GM12878 (cell line): ENCODE data around the gene ZNF780B. TPM values are rescaled to one million over a fixed set of nuclear protein-coding genes. Genes with fewer than 3 reads are reported as not detected.
A peak's percentile ranks its signal among the peaks of the same experiment; 100 is the strongest.

Source experiments
- ATAC-seq: fragments of 200-7000 bp; cut with Tn5 transposase; 3 replicates; pipeline ENCODE4 v1.9.1; 2020; ENCODE audit warnings: mild to moderate bottlenecking, moderate library complexity
- BruUV-seq: library from RNA; stranded (reverse); fragments of 400-500 nt; replicated peaks from 2 replicates; lab custom pipeline; 2021; lab: Mats Ljungman, UMichigan
- CTCF ChIA-PET: fragments of 300-600 bp; sonication (Branson Sonifier 250); formaldehyde crosslinking; extraction: SDS; loops from one replicate; lab custom pipeline; 2021; ENCODE audit warnings: inconsistent platforms; lab: Yijun Ruan, JAX
- POLR2A ChIA-PET: fragments of 350-600 bp; formaldehyde crosslinking; extraction: SDS; loops from one replicate; lab custom pipeline; 2021; ENCODE audit warnings: inconsistent platforms; lab: Charles Lee
- RAD21 ChIA-PET: fragments of 300-600 bp; sonication (Branson Sonifier 250); formaldehyde crosslinking; loops from one replicate; lab custom pipeline; 2023; ENCODE audit warnings: antibody characterized with exemption; ENCODE audit not compliant: unreplicated experiment; lab: Charles Lee
- SMC1A ChIA-PET: fragments of 300-600 bp; sonication (Branson Sonifier 250); formaldehyde crosslinking; loops from one replicate; lab custom pipeline; 2023; ENCODE audit not compliant: unreplicated experiment, uncharacterized antibody; lab: Charles Lee
- DNase-seq: peaks from one replicate; pipeline ENCODE4 v3.0.0-alpha.2; 2011; ENCODE audit warnings: low read depth, low spot score
- FAIRE-seq: peaks from 3 replicates; lab custom pipeline; 2011; peaks lifted over from hg19 to GRCh38; lab: Jason Lieb, UNC
- H2AFZ ChIP-seq: 2 replicates; pipeline ENCODE4 v1.6.0; 2011; ENCODE audit warnings: low read depth, low read length, control low read depth; ENCODE audit not compliant: control insufficient read depth
- H3K27ac ChIP-seq: 2 replicates; pipeline ENCODE4 v1.5.1; 2011; ENCODE audit warnings: control low read depth; ENCODE audit not compliant: control insufficient read depth, insufficient read depth
- H3K27me3 ChIP-seq, 2 experiments: replicated peaks in 1 of 2; 2 replicates each; pipeline versions ENCODE4 v1.6.0 to v1.6.1; 2011; ENCODE audit warnings: low read length in 1 of 2; ENCODE audit not compliant: control insufficient read depth in 2 of 2, insufficient read depth in 2 of 2
- H3K36me3 ChIP-seq, 2 experiments: 2 replicates each; pipeline ENCODE4 v1.5.1; 2011; ENCODE audit warnings: low read length in 1 of 2; ENCODE audit not compliant: control insufficient read depth in 2 of 2, insufficient read depth in 2 of 2
- H3K4me1 ChIP-seq: 2 replicates; pipeline ENCODE4 v1.6.1; 2011; ENCODE audit warnings: mild to moderate bottlenecking, low read length, moderate library complexity, mixed read lengths; ENCODE audit not compliant: control insufficient read depth, insufficient read depth
- H3K4me2 ChIP-seq: 2 replicates; pipeline ENCODE4 v1.6.0; 2011; ENCODE audit warnings: control low read depth; ENCODE audit not compliant: control insufficient read depth, insufficient read depth
- H3K4me3 ChIP-seq: fragments of 200-600 bp; sonication (generic); 2 replicates; pipeline ENCODE4 v1.5.1; 2016
- H3K79me2 ChIP-seq: 2 replicates; pipeline ENCODE4 v1.6.0; 2011; ENCODE audit warnings: low read length; ENCODE audit not compliant: control insufficient read depth, insufficient read depth
- H3K9ac ChIP-seq: 2 replicates; pipeline ENCODE4 v1.8.0; 2011; ENCODE audit warnings: low read length, control low read depth, mixed read lengths; ENCODE audit not compliant: control insufficient read depth, insufficient read depth
- H3K9me3 ChIP-seq: replicated peaks from 3 replicates; pipeline ENCODE4 v1.5.1; 2011; ENCODE audit warnings: mild to moderate bottlenecking, low read length; ENCODE audit not compliant: control insufficient read depth, insufficient read depth
- H4K20me1 ChIP-seq: 2 replicates; pipeline ENCODE4 v1.6.0; 2011; ENCODE audit not compliant: control insufficient read depth, insufficient read depth
- ATF7 ChIP-seq: fragments of 450-650 bp; IDR thresholded peaks from 2 replicates; pipeline ENCODE4 v1.6.1; 2016; ENCODE audit warnings: low read depth, mild to moderate bottlenecking
- BRCA1 ChIP-seq: IDR thresholded peaks from 2 replicates; pipeline ENCODE4 v1.6.1; 2011; ENCODE audit warnings: low read depth, low read length, improper control_type of control experiment
- CEBPB ChIP-seq, 2 experiments: fragments of 150-350 bp in 1 of 2; IDR thresholded peaks; 2 replicates each; pipeline ENCODE4 v1.6.1; 2012 to 2014; ENCODE audit warnings: low read depth in 2 of 2, low read length in 2 of 2, borderline replicate concordance in 1 of 2, inconsistent platforms in 1 of 2
- CHD2 ChIP-seq: IDR thresholded peaks from 2 replicates; pipeline ENCODE4 v1.6.1; 2011; ENCODE audit warnings: low read depth, low read length, improper control_type of control experiment, borderline replicate concordance
- KDM1A ChIP-seq: fragments of 200-600 bp; sonication (generic); IDR thresholded peaks from 2 replicates; pipeline ENCODE4 v1.6.1; 2016; ENCODE audit warnings: borderline replicate concordance
- MTA3 ChIP-seq: IDR thresholded peaks from 2 replicates; pipeline ENCODE4 v1.6.1; 2012; ENCODE audit warnings: low read length, inconsistent platforms, borderline replicate concordance
- POLR2AphosphoS5 ChIP-seq: IDR thresholded peaks from 2 replicates; pipeline ENCODE4 v1.6.1; 2011; ENCODE audit warnings: mild to moderate bottlenecking, low read length, inconsistent platforms
- RCOR1 ChIP-seq: conservative IDR thresholded peaks from 2 replicates; pipeline ENCODE4 v1.6.1; 2012; ENCODE audit warnings: low read depth, low read length, improper control_type of control experiment
- RFX5 ChIP-seq: IDR thresholded peaks from 2 replicates; pipeline ENCODE4 v1.6.1; 2011; ENCODE audit warnings: low read depth, low read length, improper control_type of control experiment
- SRF ChIP-seq, 2 experiments: IDR thresholded peaks; 2 replicates each; pipeline ENCODE4 v1.6.1; 2011; ENCODE audit warnings: low read depth in 2 of 2, low read length in 2 of 2, mild to moderate bottlenecking in 1 of 2, moderate library complexity in 1 of 2
- ZNF384 ChIP-seq: IDR thresholded peaks from 2 replicates; pipeline ENCODE4 v1.6.1; 2012; ENCODE audit warnings: low read depth, mild to moderate bottlenecking, low read length, improper control_type of control experiment, borderline replicate concordance
- WGBS: methylation state at CpG from one replicate; pipeline ENCODE4 v1.1.6; 2016; ENCODE audit warnings: low lambda C conversion rate; ENCODE audit not compliant: insufficient replicate concordance, insufficient coverage; ENCODE audit errors: missing lambda C conversion rate; 5-methylcytosine and 5-hydroxymethylcytosine counted together
- in situ Hi-C: fragments of 300-500 bp; cut with MboI; formaldehyde crosslinking; loops from 9 replicates; pipeline ENCODE4 v1.14.3; 2018; ENCODE audit warnings: mixed read lengths
- intact Hi-C: fragments of 100-400 bp; cut with micrococcal nuclease; formaldehyde crosslinking; loops from one replicate; pipeline ENCODE4 v1.14.2; 2022; ENCODE audit not compliant: unreplicated experiment
- polyA plus RNA-seq, 11 experiments: library from polyadenylated mRNA; depleted of rRNA in 4 of 11; unstranded in 6 of 11; stranded (reverse) in 5 of 11; fragments of >200 nt; fragmentation: Nextera tagmentation in 4 of 11; fragmentation: Illumina TruSeq in 1 of 11; extraction: Ambion mirVana in 4 of 11; extraction: Trizol in 1 of 11; gene quantifications; 1 replicate in 1 of 11; 2 replicates in 10 of 11; pipeline versions ENCODE4 v1.2.1 to v1.2.3, GENCODE V29; 2011 to 2016; ENCODE audit warnings: inconsistent platforms in 2 of 11, missing spikeins in 2 of 11, low read depth in 1 of 11
- total RNA-seq, 4 experiments: library from RNA; depleted of rRNA in 3 of 4; stranded (reverse); fragments of >200 nt in 3 of 4; fragmentation: Illumina TruSeq in 1 of 4; extraction: Trizol in 1 of 4; gene quantifications; 2 replicates each; pipeline versions ENCODE4 v1.2.1 to v1.2.3, GENCODE V29; 2013 to 2021
- TF ChIP-seq, protein P1 (sequence below): IDR thresholded peaks from 2 replicates; pipeline ENCODE4 v1.6.1; 2011; ENCODE audit warnings: low read depth, mild to moderate bottlenecking, low read length, moderate library complexity, borderline replicate concordance; ENCODE audit errors: extremely low read depth
- TF ChIP-seq, protein P2 (sequence below): fragments of 450-650 bp; IDR thresholded peaks from 2 replicates; pipeline ENCODE4 v1.6.1; 2017; ENCODE audit warnings: mild to moderate bottlenecking, moderate library complexity
- TF ChIP-seq, protein P3 (sequence below): IDR thresholded peaks from 2 replicates; pipeline ENCODE4 v1.6.1; 2011; ENCODE audit warnings: borderline replicate concordance, low read depth, mild to moderate bottlenecking, moderate library complexity, mixed read lengths, low read length; ENCODE audit not compliant: insufficient read depth; ENCODE audit errors: extremely low read length
- TF ChIP-seq, protein P4 (sequence below): IDR thresholded peaks from 2 replicates; pipeline ENCODE4 v1.6.1; 2012; ENCODE audit warnings: low read depth, low read length, improper control_type of control experiment

ZNF780B gene
- total and polyA plus RNA-seq, 10 of the 15 experiments (the other 5 are each of a cell fraction or from before 2014, with no cell fraction given), result 7.3 to 24.0 (median 12.3) TPM

DNA sequence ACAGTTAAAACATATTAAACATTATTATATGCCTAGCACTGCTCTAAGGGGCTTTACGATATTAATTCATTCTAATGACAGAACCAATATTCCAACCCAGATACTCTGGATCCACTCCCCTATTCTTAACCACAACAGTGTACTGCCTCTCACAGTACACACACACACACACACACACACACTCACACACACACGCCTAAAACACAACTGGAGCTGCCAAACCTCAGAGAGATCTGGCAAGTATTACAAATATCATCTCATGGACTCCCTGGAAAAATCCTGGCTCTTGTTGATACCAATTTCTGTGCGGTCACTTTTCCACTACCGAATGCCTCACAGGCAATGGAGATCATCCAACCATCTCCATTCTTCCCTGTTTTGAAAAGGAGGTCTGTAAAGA lies 33.4 kb upstream of the ZNF780B start:
- Histone ChIP-seq H3K4me2 (peak overlapping the region; percentile 94), H4K20me1 (no peaks in the 10 kb centered on the region), H3K79me2 (peaks cover 28% of the 10 kb centered on the region), H3K27me3 (no peaks in the 10 kb centered on the region), H3K9me3 (no peaks in the 10 kb centered on the region), H3K4me3 (peak overlapping the region; percentile 95), H3K9ac (no peak overlapping the region), H2AFZ (no peak overlapping the region; the same call in 1 of the 2 replicates), H3K27ac (peak overlapping the region; percentile 77; the same call in 1 of the 2 replicates), H3K4me1 (no peaks in the 10 kb centered on the region; the same call in 1 of the 2 replicates), H3K36me3 (no peaks in the 10 kb centered on the region; a peak in 1 of 4 replicates)
- ChIA-PET CTCF (interaction anchor here (1.9 kb wide), 1 partner anchor 9 kb away, joined by 8 read pairs; no protein-coding TSS in a partner anchor), RAD21 (interaction anchor here (0.6 to 2.4 kb wide), 4 partner anchors 101 to 534 kb away, joined by 3 to 13 read pairs (median 4); partner anchors contain the start of gene PSMC4), SMC1A (interaction anchor here (1.1 to 2.6 kb wide), 4 partner anchors 33 to 148 kb away, joined by 3 to 7 read pairs (median 4); partner anchors contain the start of genes PSMC4 and ZNF780B), POLR2A (interaction anchor here (0.6 to 0.8 kb wide), 2 partner anchors 86 to 1221 kb away, joined by 3 to 6 read pairs; no protein-coding TSS in a partner anchor)
- DNase-seq, result no peak
- ATAC-seq, result no peak
- intact Hi-C loops (no loop called here), in situ Hi-C loops (no loop called here)
- no peak for FAIRE-seq
- 95% methylated on average over 4 of the region's 4 CpGs for WGBS
- BruUV-seq, result no TSS peak
- TF ChIP-seq CHD2, result no peak
- TF ChIP-seq, protein P1, sequence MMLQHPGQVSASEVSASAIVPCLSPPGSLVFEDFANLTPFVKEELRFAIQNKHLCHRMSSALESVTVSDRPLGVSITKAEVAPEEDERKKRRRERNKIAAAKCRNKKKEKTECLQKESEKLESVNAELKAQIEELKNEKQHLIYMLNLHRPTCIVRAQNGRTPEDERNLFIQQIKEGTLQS, result no peak
- TF ChIP-seq RFX5, result no peak
- no peak for TF ChIP-seq POLR2AphosphoS5
- TF ChIP-seq, protein P2, sequence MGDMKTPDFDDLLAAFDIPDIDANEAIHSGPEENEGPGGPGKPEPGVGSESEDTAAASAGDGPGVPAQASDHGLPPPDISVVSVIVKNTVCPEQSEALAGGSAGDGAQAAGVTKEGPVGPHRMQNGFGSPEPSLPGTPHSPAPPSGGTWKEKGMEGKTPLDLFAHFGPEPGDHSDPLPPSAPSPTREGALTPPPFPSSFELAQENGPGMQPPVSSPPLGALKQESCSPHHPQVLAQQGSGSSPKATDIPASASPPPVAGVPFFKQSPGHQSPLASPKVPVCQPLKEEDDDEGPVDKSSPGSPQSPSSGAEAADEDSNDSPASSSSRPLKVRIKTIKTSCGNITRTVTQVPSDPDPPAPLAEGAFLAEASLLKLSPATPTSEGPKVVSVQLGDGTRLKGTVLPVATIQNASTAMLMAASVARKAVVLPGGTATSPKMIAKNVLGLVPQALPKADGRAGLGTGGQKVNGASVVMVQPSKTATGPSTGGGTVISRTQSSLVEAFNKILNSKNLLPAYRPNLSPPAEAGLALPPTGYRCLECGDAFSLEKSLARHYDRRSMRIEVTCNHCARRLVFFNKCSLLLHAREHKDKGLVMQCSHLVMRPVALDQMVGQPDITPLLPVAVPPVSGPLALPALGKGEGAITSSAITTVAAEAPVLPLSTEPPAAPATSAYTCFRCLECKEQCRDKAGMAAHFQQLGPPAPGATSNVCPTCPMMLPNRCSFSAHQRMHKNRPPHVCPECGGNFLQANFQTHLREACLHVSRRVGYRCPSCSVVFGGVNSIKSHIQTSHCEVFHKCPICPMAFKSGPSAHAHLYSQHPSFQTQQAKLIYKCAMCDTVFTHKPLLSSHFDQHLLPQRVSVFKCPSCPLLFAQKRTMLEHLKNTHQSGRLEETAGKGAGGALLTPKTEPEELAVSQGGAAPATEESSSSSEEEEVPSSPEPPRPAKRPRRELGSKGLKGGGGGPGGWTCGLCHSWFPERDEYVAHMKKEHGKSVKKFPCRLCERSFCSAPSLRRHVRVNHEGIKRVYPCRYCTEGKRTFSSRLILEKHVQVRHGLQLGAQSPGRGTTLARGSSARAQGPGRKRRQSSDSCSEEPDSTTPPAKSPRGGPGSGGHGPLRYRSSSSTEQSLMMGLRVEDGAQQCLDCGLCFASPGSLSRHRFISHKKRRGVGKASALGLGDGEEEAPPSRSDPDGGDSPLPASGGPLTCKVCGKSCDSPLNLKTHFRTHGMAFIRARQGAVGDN, result no peak
- TF ChIP-seq CEBPB (IDR thresholded peaks at IDR 0.05; ENCODE audit: borderline replicate concordance in 1 of 2, low read depth in 2 of 2, low read length in 2 of 2), result no peak
- no peak for TF ChIP-seq RCOR1
- TF ChIP-seq, protein P3, sequence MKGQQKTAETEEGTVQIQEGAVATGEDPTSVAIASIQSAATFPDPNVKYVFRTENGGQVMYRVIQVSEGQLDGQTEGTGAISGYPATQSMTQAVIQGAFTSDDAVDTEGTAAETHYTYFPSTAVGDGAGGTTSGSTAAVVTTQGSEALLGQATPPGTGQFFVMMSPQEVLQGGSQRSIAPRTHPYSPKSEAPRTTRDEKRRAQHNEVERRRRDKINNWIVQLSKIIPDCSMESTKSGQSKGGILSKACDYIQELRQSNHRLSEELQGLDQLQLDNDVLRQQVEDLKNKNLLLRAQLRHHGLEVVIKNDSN, result no peak
- no peak for TF ChIP-seq SRF (IDR thresholded peaks at IDR 0.05; ENCODE audit: low read depth in 2 of 2, low read length in 2 of 2)
- TF ChIP-seq ATF7, result no peak
- TF ChIP-seq ZNF384, result no peak
- TF ChIP-seq BRCA1, result no peak
- no peak for TF ChIP-seq MTA3
- TF ChIP-seq KDM1A, result no peak
- TF ChIP-seq, protein P4, sequence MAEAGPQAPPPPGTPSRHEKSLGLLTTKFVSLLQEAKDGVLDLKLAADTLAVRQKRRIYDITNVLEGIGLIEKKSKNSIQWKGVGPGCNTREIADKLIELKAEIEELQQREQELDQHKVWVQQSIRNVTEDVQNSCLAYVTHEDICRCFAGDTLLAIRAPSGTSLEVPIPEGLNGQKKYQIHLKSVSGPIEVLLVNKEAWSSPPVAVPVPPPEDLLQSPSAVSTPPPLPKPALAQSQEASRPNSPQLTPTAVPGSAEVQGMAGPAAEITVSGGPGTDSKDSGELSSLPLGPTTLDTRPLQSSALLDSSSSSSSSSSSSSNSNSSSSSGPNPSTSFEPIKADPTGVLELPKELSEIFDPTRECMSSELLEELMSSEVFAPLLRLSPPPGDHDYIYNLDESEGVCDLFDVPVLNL, result no peak
